ENCODE data around the gene POLG. TPM values are rescaled to one million over a fixed set of nuclear protein-coding genes. Genes with fewer than 3 reads are reported as not detected.

Gene POLG
- polyA plus RNA-seq, 4 donors: 33.0 to 47.0 (median 39.0) TPM

DNA sequence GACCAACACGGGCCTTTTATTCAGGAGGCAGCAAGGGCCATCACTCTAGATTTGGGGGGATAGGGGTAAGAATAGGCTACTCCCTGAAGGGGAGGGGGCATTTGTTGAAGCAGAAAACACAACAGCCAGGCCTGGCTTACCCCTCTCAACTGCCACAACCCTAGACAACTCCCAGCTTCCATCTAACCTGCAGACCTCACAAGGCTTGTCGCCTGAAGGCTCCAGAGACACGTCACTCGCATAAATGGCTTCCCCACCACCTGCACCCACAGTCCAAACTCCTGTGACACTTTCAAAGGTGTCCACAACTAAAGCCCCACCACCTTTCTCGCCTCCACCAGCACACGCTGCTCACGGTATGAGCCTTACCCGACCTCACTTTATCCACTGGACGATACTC, 14.9 kb downstream of the POLG start:
- Histone ChIP-seq H3K27ac (ENCODE audit: low read depth in 1 of 3, low read length in 2 of 3) (no peak overlapping the region), H3K4me1 (ENCODE audit: control insufficient read depth in 3 of 3, insufficient read depth in 2 of 3, low read depth in 1 of 3, low read length in 2 of 3) (no peaks in the 10 kb centered on the region), H3K9me3 (ENCODE audit: control insufficient read depth in 2 of 2, insufficient read depth in 1 of 2, low read depth in 1 of 2, low read length in 1 of 2) (no peaks in the 10 kb centered on the region), H3K27me3 (ENCODE audit: control insufficient read depth in 3 of 3, insufficient read depth in 3 of 3, low read length in 3 of 3) (no peaks in the 10 kb centered on the region), H3K4me3 (ENCODE audit: low read depth in 1 of 3, low read length in 3 of 3) (no peak overlapping the region), H3K36me3 (ENCODE audit: control insufficient read depth in 3 of 3, insufficient read depth in 2 of 3, low read depth in 1 of 3, low read length in 3 of 3) (peaks cover 34 to 76% (median 48%) of the 10 kb centered on the region in 3 donors)
- FAIRE-seq (no peak), DNase-seq (no peak)
- WGBS, 3 donors: 92 to 96% (median 95%) methylated on average over 9 of the region's 9 CpGs

DNA sequence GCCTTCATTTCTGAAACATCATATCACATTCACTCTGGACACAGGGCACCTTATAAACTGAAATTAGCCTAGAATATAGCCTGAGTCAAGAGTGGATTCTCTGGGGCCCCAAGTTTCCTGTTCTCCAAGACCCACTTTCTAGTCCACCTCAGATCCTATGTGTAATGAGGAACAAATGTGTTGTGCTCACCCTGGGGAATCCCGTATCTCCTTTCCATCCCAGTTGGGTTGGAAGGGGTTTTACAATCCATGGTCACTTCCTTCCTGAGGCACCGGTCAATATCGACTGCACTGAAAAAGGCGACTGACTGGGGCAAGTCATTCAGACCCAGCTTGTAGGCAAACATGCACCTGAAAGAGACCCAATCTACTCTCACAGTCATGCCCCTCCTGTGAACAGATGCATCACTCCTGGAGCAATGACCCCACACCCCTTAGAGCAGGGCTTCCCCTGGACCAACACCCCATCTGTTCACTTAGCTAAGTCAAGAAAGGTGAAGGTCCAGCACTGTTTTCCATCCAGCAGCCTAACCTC, 17.4 kb downstream of the POLG start:
- FAIRE-seq (no peak), DNase-seq (no peak)
- H3K4me1 ChIP-seq (ENCODE audit: control insufficient read depth in 3 of 3, insufficient read depth in 2 of 3, low read depth in 1 of 3, low read length in 2 of 3): no peaks in the 10 kb centered on the region
- WGBS, 3 donors: 75 to 85% (median 77%) methylated on average over 4 of the region's 4 CpGs
- H3K9me3 ChIP-seq (ENCODE audit: control insufficient read depth in 2 of 2, insufficient read depth in 1 of 2, low read depth in 1 of 2, low read length in 1 of 2): no peaks in the 10 kb centered on the region
- H3K27me3 ChIP-seq (ENCODE audit: control insufficient read depth in 3 of 3, insufficient read depth in 3 of 3, low read length in 3 of 3): no peaks in the 10 kb centered on the region
- H3K27ac ChIP-seq (ENCODE audit: low read depth in 1 of 3, low read length in 2 of 3): no peak overlapping the region
- H3K36me3 ChIP-seq (ENCODE audit: control insufficient read depth in 3 of 3, insufficient read depth in 2 of 3, low read depth in 1 of 3, low read length in 3 of 3): peaks cover 29 to 52% (median 41%) of the 10 kb centered on the region in 3 donors
- no peak overlapping the region for H3K4me3 ChIP-seq (ENCODE audit: low read depth in 1 of 3, low read length in 3 of 3)

DNA sequence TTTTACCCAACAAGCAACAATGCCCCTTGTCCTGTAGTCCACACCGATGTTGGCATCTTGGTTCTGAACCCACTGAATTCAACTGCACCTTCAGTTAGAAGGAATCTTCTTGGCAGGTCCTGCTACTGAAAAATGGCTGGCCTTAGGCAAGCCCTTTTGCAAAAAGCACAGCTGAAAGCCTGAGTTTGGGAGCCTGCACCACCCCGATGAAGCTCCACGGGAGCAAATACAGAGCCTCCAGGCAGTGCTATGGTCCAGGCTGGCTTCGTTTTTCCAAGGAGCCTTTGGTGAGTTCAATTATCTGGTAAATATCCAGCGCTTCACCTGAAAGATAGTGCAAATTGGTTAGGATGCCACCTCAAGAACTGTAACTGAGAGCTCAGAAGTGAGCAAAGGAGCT, 18.1 kb downstream of the POLG start:
- H3K4me3 ChIP-seq (ENCODE audit: low read depth in 1 of 3, low read length in 3 of 3): no peak overlapping the region
- no peaks in the 10 kb centered on the region for H3K9me3 ChIP-seq (ENCODE audit: control insufficient read depth in 2 of 2, insufficient read depth in 1 of 2, low read depth in 1 of 2, low read length in 1 of 2)
- DNase-seq (no peak), FAIRE-seq (no peak)
- no peaks in the 10 kb centered on the region for H3K4me1 ChIP-seq (ENCODE audit: control insufficient read depth in 3 of 3, insufficient read depth in 2 of 3, low read depth in 1 of 3, low read length in 2 of 3)
- H3K27ac ChIP-seq (ENCODE audit: low read depth in 1 of 3, low read length in 2 of 3): no peak overlapping the region
- peaks cover 29 to 45% (median 38%) of the 10 kb centered on the region in 3 donors for H3K36me3 ChIP-seq (ENCODE audit: control insufficient read depth in 3 of 3, insufficient read depth in 2 of 3, low read depth in 1 of 3, low read length in 3 of 3)
- WGBS, 3 donors: 89 to 94% (median 89%) methylated on average over 5 of the region's 5 CpGs
- no peaks in the 10 kb centered on the region for H3K27me3 ChIP-seq (ENCODE audit: control insufficient read depth in 3 of 3, insufficient read depth in 3 of 3, low read length in 3 of 3)

DNA sequence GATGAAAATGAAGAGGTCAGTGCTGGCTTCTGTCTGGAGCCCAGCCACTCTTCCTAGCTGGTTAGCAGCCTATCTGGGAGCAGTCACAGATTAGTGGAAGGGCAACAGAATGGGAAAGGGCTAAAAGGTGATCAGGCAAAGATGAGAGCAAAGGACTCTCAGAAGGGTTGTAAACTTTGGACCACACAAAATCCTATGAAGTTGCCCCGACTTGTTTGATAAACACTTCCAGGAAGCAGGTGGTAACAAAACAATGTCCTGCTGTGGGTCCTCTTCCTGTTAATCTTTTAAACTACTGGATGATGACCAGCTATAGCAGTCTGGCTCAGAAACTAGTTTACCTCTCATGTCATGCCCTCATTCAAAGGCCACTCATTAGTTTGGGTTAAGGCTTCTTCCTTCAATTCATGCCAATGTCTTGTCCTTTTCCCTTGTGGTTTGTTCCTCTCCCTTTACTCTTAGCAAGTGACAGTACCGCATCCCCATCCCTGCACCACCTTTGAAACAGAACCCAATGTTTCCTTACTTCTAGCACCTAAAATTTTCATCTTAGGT, 19.2 kb downstream of the POLG start:
- H3K4me3 ChIP-seq (ENCODE audit: low read depth in 1 of 3, low read length in 3 of 3): no peak overlapping the region
- no peaks in the 10 kb centered on the region for H3K9me3 ChIP-seq (ENCODE audit: control insufficient read depth in 2 of 2, insufficient read depth in 1 of 2, low read depth in 1 of 2, low read length in 1 of 2)
- 55 to 66% (median 56%) methylated on average over 2 of the region's 2 CpGs for WGBS, 3 donors
- H3K36me3 ChIP-seq (ENCODE audit: control insufficient read depth in 3 of 3, insufficient read depth in 2 of 3, low read depth in 1 of 3, low read length in 3 of 3): peaks cover 29 to 34% (median 32%) of the 10 kb centered on the region in 3 donors
- no peaks in the 10 kb centered on the region for H3K4me1 ChIP-seq (ENCODE audit: control insufficient read depth in 3 of 3, insufficient read depth in 2 of 3, low read depth in 1 of 3, low read length in 2 of 3)
- no peak for FAIRE-seq
- H3K27ac ChIP-seq (ENCODE audit: low read depth in 1 of 3, low read length in 2 of 3): no peak overlapping the region
- no peaks in the 10 kb centered on the region for H3K27me3 ChIP-seq (ENCODE audit: control insufficient read depth in 3 of 3, insufficient read depth in 3 of 3, low read length in 3 of 3)
- DNase-seq: no peak

DNA sequence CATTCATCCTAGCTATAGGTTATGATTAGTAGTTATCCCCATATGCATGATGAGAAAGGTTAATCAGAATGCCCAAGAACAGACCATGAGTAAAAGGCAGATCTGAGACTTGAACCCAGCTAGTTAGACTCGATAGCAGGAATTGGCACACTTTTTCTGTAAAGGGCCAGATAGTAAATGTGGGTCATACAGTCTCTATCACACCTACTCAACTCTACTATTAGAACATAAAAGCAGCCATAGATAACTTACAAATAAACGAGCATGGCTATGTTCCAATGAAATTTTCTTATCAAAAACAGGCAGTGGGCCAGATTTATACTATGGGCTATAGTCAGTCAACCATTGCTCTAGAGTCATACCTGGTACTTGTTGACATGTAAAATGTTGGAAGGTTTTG, 24.6 kb downstream of the POLG start:
- Histone ChIP-seq H3K27me3 (ENCODE audit: control insufficient read depth in 3 of 3, insufficient read depth in 3 of 3, low read length in 3 of 3) (no peaks in the 10 kb centered on the region), H3K36me3 (ENCODE audit: control insufficient read depth in 3 of 3, insufficient read depth in 2 of 3, low read depth in 1 of 3, low read length in 3 of 3) (peaks cover 2 to 10% (median 2%) of the 10 kb centered on the region in 3 donors), H3K4me1 (ENCODE audit: control insufficient read depth in 3 of 3, insufficient read depth in 2 of 3, low read depth in 1 of 3, low read length in 2 of 3) (no peaks in the 10 kb centered on the region), H3K27ac (ENCODE audit: low read depth in 1 of 3, low read length in 2 of 3) (no peak overlapping the region), H3K4me3 (ENCODE audit: low read depth in 1 of 3, low read length in 3 of 3) (no peak overlapping the region), H3K9me3 (ENCODE audit: control insufficient read depth in 2 of 2, insufficient read depth in 1 of 2, low read depth in 1 of 2, low read length in 1 of 2) (no peaks in the 10 kb centered on the region)
- DNase-seq: peak in 1 of 2 donors; percentile 29
- no peak for FAIRE-seq
- 18 to 55% (median 26%) methylated on average over 2 of the region's 2 CpGs for WGBS, 3 donors

DNA sequence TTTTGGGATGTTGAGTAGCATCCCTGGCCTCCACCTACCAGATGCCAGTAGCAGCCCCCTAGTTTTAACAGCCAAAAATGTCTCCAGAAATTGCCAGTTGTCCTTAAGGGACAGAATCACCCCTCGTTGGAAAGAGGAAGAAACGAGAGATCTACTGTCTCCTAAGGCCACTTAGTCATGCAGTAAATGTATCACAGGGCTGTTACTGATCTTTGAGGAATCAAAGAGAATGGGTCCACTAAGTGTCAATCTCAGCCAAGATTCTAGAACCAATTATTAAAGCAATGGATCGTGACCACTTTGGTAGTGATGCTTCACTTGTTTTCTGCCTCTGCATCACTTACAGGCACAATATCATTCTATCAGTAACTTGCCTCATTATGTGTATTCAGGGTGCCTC, 26.4 kb downstream of the POLG start:
- DNase-seq: no peak
- WGBS, 3 donors: 61 to 65% (median 62%) methylated on average over 3 of the region's 3 CpGs
- Histone ChIP-seq H3K4me3 (ENCODE audit: low read depth in 1 of 3, low read length in 3 of 3) (no peak overlapping the region), H3K27me3 (ENCODE audit: control insufficient read depth in 3 of 3, insufficient read depth in 3 of 3, low read length in 3 of 3) (no peaks in the 10 kb centered on the region), H3K4me1 (ENCODE audit: control insufficient read depth in 3 of 3, insufficient read depth in 2 of 3, low read depth in 1 of 3, low read length in 2 of 3) (no peaks in the 10 kb centered on the region), H3K9me3 (ENCODE audit: control insufficient read depth in 2 of 2, insufficient read depth in 1 of 2, low read depth in 1 of 2, low read length in 1 of 2) (no peaks in the 10 kb centered on the region), H3K36me3 (ENCODE audit: control insufficient read depth in 3 of 3, insufficient read depth in 2 of 3, low read depth in 1 of 3, low read length in 3 of 3) (peaks cover 0 to 8% (median under 1%) of the 10 kb centered on the region in 3 donors), H3K27ac (ENCODE audit: low read depth in 1 of 3, low read length in 2 of 3) (no peak overlapping the region)
- FAIRE-seq: no peak

DNA sequence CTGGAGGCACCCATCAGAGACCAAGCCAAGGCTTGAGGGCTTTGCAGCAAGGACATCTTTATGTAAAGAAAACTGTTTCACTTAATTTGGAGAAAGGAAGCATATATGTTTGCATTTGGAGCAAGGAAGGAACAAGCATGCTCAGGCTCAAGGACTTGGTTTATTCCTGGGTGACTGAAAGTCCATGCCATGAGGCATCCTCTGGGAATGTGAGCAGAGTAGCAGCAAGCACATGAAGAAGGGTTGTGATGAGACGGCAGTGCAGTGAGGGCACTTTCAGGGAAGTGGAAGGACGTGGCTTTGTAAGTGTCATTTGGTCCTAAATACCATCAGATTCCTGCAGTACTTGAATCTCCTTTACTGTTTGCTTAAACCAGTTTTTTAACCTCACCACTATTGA, 26.8 kb downstream of the POLG start:
- Histone ChIP-seq H3K36me3 (ENCODE audit: control insufficient read depth in 3 of 3, insufficient read depth in 2 of 3, low read depth in 1 of 3, low read length in 3 of 3) (peaks cover 0 to 8% (median 0%) of the 10 kb centered on the region in 3 donors), H3K27me3 (ENCODE audit: control insufficient read depth in 3 of 3, insufficient read depth in 3 of 3, low read length in 3 of 3) (no peaks in the 10 kb centered on the region), H3K4me1 (ENCODE audit: control insufficient read depth in 3 of 3, insufficient read depth in 2 of 3, low read depth in 1 of 3, low read length in 2 of 3) (no peaks in the 10 kb centered on the region), H3K9me3 (ENCODE audit: control insufficient read depth in 2 of 2, insufficient read depth in 1 of 2, low read depth in 1 of 2, low read length in 1 of 2) (no peaks in the 10 kb centered on the region), H3K27ac (ENCODE audit: low read depth in 1 of 3, low read length in 2 of 3) (no peak overlapping the region), H3K4me3 (ENCODE audit: low read depth in 1 of 3, low read length in 3 of 3) (no peak overlapping the region)
- WGBS, 3 donors: 87 to 90% (median 89%) methylated on average over 2 of the region's 2 CpGs
- FAIRE-seq: no peak
- no peak for DNase-seq

DNA sequence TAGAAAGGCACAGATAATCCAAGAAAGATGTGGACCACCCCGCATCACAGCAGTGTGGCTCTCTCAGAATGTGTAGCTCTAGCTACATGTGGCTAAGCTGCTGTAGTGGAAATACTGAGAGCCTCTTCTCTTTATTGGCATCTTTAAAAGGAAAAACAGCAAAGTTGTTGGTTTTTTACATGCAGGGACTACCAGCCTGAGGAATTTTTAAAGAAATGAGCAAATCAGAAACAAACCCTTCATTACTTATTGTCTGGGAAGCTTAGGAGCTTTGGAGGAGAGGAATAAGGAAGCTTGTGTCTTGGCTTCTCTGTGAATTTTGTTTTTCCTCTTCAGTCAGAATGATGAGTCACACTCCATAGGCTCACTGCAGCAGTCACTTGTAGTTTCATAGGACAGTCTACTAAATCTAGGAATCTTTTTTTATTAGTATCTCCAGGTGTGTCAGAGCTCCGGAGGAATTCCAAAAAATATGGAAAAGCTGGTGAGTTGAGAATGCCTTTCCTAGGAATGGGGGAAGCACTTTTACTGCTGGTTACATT, 27.5 kb downstream of the POLG start:
- Histone ChIP-seq H3K27me3 (ENCODE audit: control insufficient read depth in 3 of 3, insufficient read depth in 3 of 3, low read length in 3 of 3) (no peaks in the 10 kb centered on the region), H3K27ac (ENCODE audit: low read depth in 1 of 3, low read length in 2 of 3) (no peak overlapping the region), H3K9me3 (ENCODE audit: control insufficient read depth in 2 of 2, insufficient read depth in 1 of 2, low read depth in 1 of 2, low read length in 1 of 2) (no peaks in the 10 kb centered on the region), H3K4me3 (ENCODE audit: low read depth in 1 of 3, low read length in 3 of 3) (no peak overlapping the region), H3K36me3 (ENCODE audit: control insufficient read depth in 3 of 3, insufficient read depth in 2 of 3, low read depth in 1 of 3, low read length in 3 of 3) (peaks cover 0 to 8% (median 0%) of the 10 kb centered on the region in 3 donors), H3K4me1 (ENCODE audit: control insufficient read depth in 3 of 3, insufficient read depth in 2 of 3, low read depth in 1 of 3, low read length in 2 of 3) (no peaks in the 10 kb centered on the region)
- FAIRE-seq (no peak), DNase-seq (no peak)
- WGBS, 3 donors: 91 to 94% (median 93%) methylated on average over 2 of the region's 2 CpGs

DNA sequence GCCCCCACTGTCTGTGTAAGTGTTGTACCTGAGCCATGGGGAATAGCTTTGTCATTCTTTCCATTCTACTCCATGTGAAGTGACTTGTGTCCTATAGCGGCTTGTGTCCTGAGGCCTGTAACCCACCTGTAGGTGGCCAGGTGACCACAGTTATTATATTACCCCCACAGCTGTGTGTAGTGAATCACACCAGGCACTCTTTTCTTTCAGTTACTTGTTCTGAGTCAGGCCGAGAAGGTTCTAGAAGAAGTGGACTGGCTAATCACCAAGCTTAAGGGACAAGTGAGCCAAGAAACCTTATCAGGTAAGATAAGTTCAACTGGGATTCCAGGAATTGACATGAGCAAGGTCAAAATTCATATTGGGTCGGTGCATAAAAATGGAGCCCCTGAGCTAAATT, 29.2 kb downstream of the POLG start:
- no peak for FAIRE-seq

More for the DNA sequence above, 29.2 kb downstream of the POLG start:
- no peak overlapping the region for H3K27ac ChIP-seq (ENCODE audit: low read depth in 1 of 3, low read length in 2 of 3)
- no peaks in the 10 kb centered on the region for H3K4me1 ChIP-seq (ENCODE audit: control insufficient read depth in 3 of 3, insufficient read depth in 2 of 3, low read depth in 1 of 3, low read length in 2 of 3)
- no peak overlapping the region for H3K4me3 ChIP-seq (ENCODE audit: low read depth in 1 of 3, low read length in 3 of 3)
- H3K36me3 ChIP-seq (ENCODE audit: control insufficient read depth in 3 of 3, insufficient read depth in 2 of 3, low read depth in 1 of 3, low read length in 3 of 3): peaks cover 0 to 11% (median 0%) of the 10 kb centered on the region in 3 donors
- no peaks in the 10 kb centered on the region for H3K27me3 ChIP-seq (ENCODE audit: control insufficient read depth in 3 of 3, insufficient read depth in 3 of 3, low read length in 3 of 3)
- peak in 1 of 2 donors; percentile 27 for DNase-seq
- H3K9me3 ChIP-seq (ENCODE audit: control insufficient read depth in 2 of 2, insufficient read depth in 1 of 2, low read depth in 1 of 2, low read length in 1 of 2): no peaks in the 10 kb centered on the region
- WGBS, 3 donors: 50 to 83% (median 59%) methylated on average over 3 of the region's 3 CpGs

All from small intestine (tissue), 7 donors.